ENCODE measurements around the gene CCL23. TPM values are rescaled to one million over a fixed set of nuclear protein-coding genes. Genes with fewer than 3 reads are reported as not detected.

Gene CCL23
- total RNA-seq, 1 experiment from 2014 or later: not detected

GRCh38 chr17:36055171-36055570 is 37.4 kb upstream of the CCL23 start:
- H3K4me2 ChIP-seq (ENCODE audit: insufficient read depth, insufficient read length, low read length): no peak overlapping the region
- H3K4me3 Mint-ChIP-seq: no peak overlapping the region
- no peak overlapping the region for H4K91ac ChIP-seq (ENCODE audit: insufficient read length, low read depth, low read length)
- H3K36me3 Mint-ChIP-seq (ENCODE audit: insufficient read depth in 1 of 3, low read depth in 3 of 3): peaks cover 0 to 4% (median 0%) of the 10 kb centered on the region in 3 experiments; a peak in 2 of 7 replicates
- no peaks in the 10 kb centered on the region for H3K23me2 ChIP-seq (ENCODE audit: insufficient read length, low read depth, low read length, poor library complexity, severe bottlenecking)
- H3K14ac ChIP-seq (ENCODE audit: insufficient read depth, low read length): no peak overlapping the region
- peaks cover 17 to 20% of the 10 kb centered on the region in 2 experiments for H3K9me3 Mint-ChIP-seq
- no peak overlapping the region for H2BK12ac ChIP-seq (ENCODE audit: insufficient read length, low read depth, low read length)
- no CpG with 5 or more reads among the region's 2 CpGs for WGBS (ENCODE audit: extremely low coverage, insufficient read length, low lambda C conversion rate)
- H3K27ac Mint-ChIP-seq: no peak overlapping the region; a peak in 1 of 7 replicates
- H3K9ac ChIP-seq (ENCODE audit: extremely low read depth, insufficient read length, low read length): no peak overlapping the region
- H2BK120ac ChIP-seq (ENCODE audit: low read depth, low read length, poor library complexity, severe bottlenecking): no peak overlapping the region
- H3K79me1 ChIP-seq (ENCODE audit: insufficient read depth, low read depth, low read length, poor library complexity, severe bottlenecking): no peaks in the 10 kb centered on the region
- DNase-seq: no peak
- H3K18ac ChIP-seq (ENCODE audit: insufficient read length, low read depth, low read length): no peak overlapping the region
- no peak overlapping the region for H2AFZ ChIP-seq (ENCODE audit: low read length)
- no peak overlapping the region for H2AK5ac ChIP-seq (ENCODE audit: insufficient read length, low read length)
- no peak overlapping the region for H3K27ac ChIP-seq (ENCODE audit: insufficient read length, low read depth, low read length)
- H4K5ac ChIP-seq (ENCODE audit: insufficient read length, low read depth, low read length): no peak overlapping the region
- no peaks in the 10 kb centered on the region for H3K27me3 ChIP-seq (ENCODE audit: insufficient read depth, low read length)
- no peak for TF ChIP-seq CTCF (conservative IDR thresholded peaks at IDR 0.05)
- no peaks in the 10 kb centered on the region for H4K20me1 ChIP-seq (ENCODE audit: control insufficient read depth, insufficient read depth, insufficient read length)
- H3K4ac ChIP-seq (ENCODE audit: low read depth, low read length): no peak overlapping the region
- no peak overlapping the region for H2BK20ac ChIP-seq (ENCODE audit: low read depth, low read length, poor library complexity, severe bottlenecking)
- no peak overlapping the region for H3K23ac ChIP-seq (ENCODE audit: insufficient read length, low read depth, low read length)
- H3T11ph ChIP-seq (ENCODE audit: low read length): no peak overlapping the region
- H3K4me1 ChIP-seq (ENCODE audit: insufficient read depth, low read length): no peaks in the 10 kb centered on the region
- H3K56ac ChIP-seq (ENCODE audit: insufficient read length, low read depth, low read length): no peak overlapping the region
- no peaks in the 10 kb centered on the region for H3K4me1 Mint-ChIP-seq
- H4K8ac ChIP-seq (replicated peaks; ENCODE audit: insufficient read length, low read depth, low read length): no peak overlapping the region
- no peaks in the 10 kb centered on the region for H3K79me2 ChIP-seq (ENCODE audit: insufficient read depth, low read length)
- H2BK5ac ChIP-seq (ENCODE audit: insufficient read length, low read length): no peak overlapping the region
- H3K9me3 ChIP-seq (ENCODE audit: control insufficient read depth, low read depth, low read length): no peaks in the 10 kb centered on the region
- no peak overlapping the region for H2BK15ac ChIP-seq (ENCODE audit: low read depth, low read length)
- H3K27me3 Mint-ChIP-seq (ENCODE audit: low read depth): no peaks in the 10 kb centered on the region; the same call in 1 of the 2 replicates
